HEK293 (cell line): ENCODE measurements around the gene MSI1.
A peak's percentile ranks its signal among the peaks of the same experiment; 100 is the strongest.

Source experiments
- CTCF ChIA-PET: fragments of 350-600 bp; formaldehyde crosslinking; extraction: SDS; loops from one replicate; lab custom pipeline; 2021; ENCODE audit warnings: antibody characterized with exemption; lab: Yijun Ruan, JAX
- POLR2A ChIA-PET: fragments of 300-600 bp; formaldehyde crosslinking; extraction: SDS; loops from one replicate; lab custom pipeline; 2020; ENCODE audit warnings: antibody characterized with exemption, inconsistent platforms; lab: Yijun Ruan, JAX
- H3K27ac ChIP-seq: fragments of 200-500 bp; sonication (Bioruptor generic); 2 replicates; pipeline ENCODE4 v1.5.1; 2014; ENCODE audit warnings: low read depth, low read length, control low read depth, inconsistent platforms; ENCODE audit errors: extremely low read depth
- H3K36me3 ChIP-seq, 2 experiments: fragments of 200-500 bp in 1 of 2; sonication (Bioruptor generic) in 1 of 2; 1 replicate in 1 of 2; 2 replicates in 1 of 2; pipeline ENCODE4 v1.5.1; 2014 to 2017; ENCODE audit warnings: inconsistent platforms in 2 of 2, low read length in 2 of 2; ENCODE audit not compliant: control insufficient read depth in 2 of 2, insufficient read depth in 1 of 2
- H3K4me1 ChIP-seq: fragments of 200-500 bp; sonication (Bioruptor generic); 2 replicates; pipeline ENCODE4 v1.5.1; 2014; ENCODE audit warnings: mild to moderate bottlenecking, low read length, inconsistent platforms; ENCODE audit not compliant: control insufficient read depth, insufficient read depth
- H3K4me3 ChIP-seq: 2 replicates; pipeline ENCODE4 v1.5.1; 2011; ENCODE audit warnings: low read depth, mild to moderate bottlenecking, control low read depth, low read length, moderate library complexity
- H3K9me3 ChIP-seq: fragments of 200-500 bp; sonication (Bioruptor generic); 2 replicates; pipeline ENCODE4 v1.5.1; 2014; ENCODE audit warnings: low read depth, low read length, inconsistent platforms; ENCODE audit not compliant: control insufficient read depth, insufficient read depth
- PRDM10 ChIP-seq: fragments of 450-650 bp; formaldehyde crosslinking; IDR thresholded peaks from 2 replicates; pipeline ENCODE4 v1.5.1; 2016; ENCODE audit warnings: missing biosample characterization, missing genetic modification characterization
- REPIN1 ChIP-seq: fragments of 450-650 bp; formaldehyde crosslinking; IDR thresholded peaks from 2 replicates; pipeline ENCODE4 v1.5.1; 2017; ENCODE audit warnings: missing biosample characterization, missing genetic modification characterization, low read depth
- SETDB1 ChIP-seq: IDR thresholded peaks from one replicate; pipeline ENCODE4 v1.6.1; 2017; ENCODE audit warnings: mild to moderate bottlenecking, low read length, moderate library complexity, mixed read lengths; ENCODE audit not compliant: insufficient read length
- WT1 ChIP-seq: fragments of 450-650 bp; formaldehyde crosslinking; IDR thresholded peaks from 2 replicates; pipeline ENCODE4 v1.5.1; 2016; ENCODE audit warnings: missing biosample characterization, missing genetic modification characterization
- ZIC2 ChIP-seq: fragments of 450-650 bp; formaldehyde crosslinking; IDR thresholded peaks from 2 replicates; pipeline ENCODE4 v1.5.1; 2016; ENCODE audit warnings: missing biosample characterization, missing genetic modification characterization
- ZNF133 ChIP-seq: fragments of 450-650 bp; formaldehyde crosslinking; IDR thresholded peaks from 2 replicates; pipeline ENCODE4 v1.5.1; 2016; ENCODE audit warnings: missing biosample characterization, missing genetic modification characterization
- ZNF140 ChIP-seq: fragments of 450-650 bp; formaldehyde crosslinking; IDR thresholded peaks from 2 replicates; pipeline ENCODE4 v1.5.1; 2016; ENCODE audit warnings: missing biosample characterization, missing genetic modification characterization
- ZNF18 ChIP-seq: fragments of 450-650 bp; formaldehyde crosslinking; IDR thresholded peaks from 2 replicates; pipeline ENCODE4 v1.5.1; 2016; ENCODE audit warnings: missing biosample characterization, missing genetic modification characterization
- ZNF211 ChIP-seq: fragments of 450-650 bp; formaldehyde crosslinking; IDR thresholded peaks from 2 replicates; pipeline ENCODE4 v1.5.1; 2016; ENCODE audit warnings: low read depth, missing biosample characterization, missing genetic modification characterization
- ZNF23 ChIP-seq: fragments of 450-650 bp; formaldehyde crosslinking; IDR thresholded peaks from 2 replicates; pipeline ENCODE4 v1.5.1; 2016; ENCODE audit warnings: missing biosample characterization, missing genetic modification characterization, borderline replicate concordance
- ZNF24 ChIP-seq: fragments of 450-650 bp; formaldehyde crosslinking; IDR thresholded peaks from 2 replicates; pipeline ENCODE4 v1.5.1; 2016; ENCODE audit warnings: missing biosample characterization, missing genetic modification characterization
- ZNF280D ChIP-seq: fragments of 450-650 bp; formaldehyde crosslinking; IDR thresholded peaks from 2 replicates; pipeline ENCODE4 v1.5.1; 2016; ENCODE audit warnings: missing biosample characterization, missing genetic modification characterization
- ZNF362 ChIP-seq: fragments of 450-650 bp; formaldehyde crosslinking; IDR thresholded peaks from 2 replicates; pipeline ENCODE4 v1.5.1; 2016; ENCODE audit warnings: missing biosample characterization, missing genetic modification characterization
- ZNF391 ChIP-seq: fragments of 450-650 bp; formaldehyde crosslinking; IDR thresholded peaks from 2 replicates; pipeline ENCODE4 v1.5.1; 2016; ENCODE audit warnings: low read depth, missing biosample characterization, missing genetic modification characterization, borderline replicate concordance
- ZNF398 ChIP-seq: fragments of 450-650 bp; formaldehyde crosslinking; IDR thresholded peaks from 2 replicates; pipeline ENCODE4 v1.5.1; 2017; ENCODE audit warnings: missing biosample characterization, missing genetic modification characterization
- ZNF449 ChIP-seq: fragments of 450-650 bp; formaldehyde crosslinking; IDR thresholded peaks from 2 replicates; pipeline ENCODE4 v1.5.1; 2017; ENCODE audit warnings: missing biosample characterization, mild to moderate bottlenecking, missing genetic modification characterization, moderate library complexity
- ZNF510 ChIP-seq: fragments of 450-650 bp; formaldehyde crosslinking; IDR thresholded peaks from 2 replicates; pipeline ENCODE4 v1.5.1; 2018; ENCODE audit warnings: mild to moderate bottlenecking, missing genetic modification characterization, missing biosample characterization; ENCODE audit not compliant: insufficient replicate concordance
- ZNF626 ChIP-seq: fragments of 450-650 bp; sonication (Bioruptor Pico); formaldehyde crosslinking; IDR thresholded peaks from 2 replicates; pipeline ENCODE4 v1.5.1; 2018; ENCODE audit warnings: missing biosample characterization, missing genetic modification characterization, inconsistent platforms
- ZNF654 ChIP-seq: fragments of 450-650 bp; formaldehyde crosslinking; IDR thresholded peaks from 2 replicates; pipeline ENCODE4 v1.5.1; 2016; ENCODE audit warnings: low read depth, missing biosample characterization, missing genetic modification characterization
- ZNF664 ChIP-seq: fragments of 450-650 bp; formaldehyde crosslinking; IDR thresholded peaks from 2 replicates; pipeline ENCODE4 v1.5.1; 2016; ENCODE audit warnings: missing biosample characterization, missing genetic modification characterization
- ZNF701 ChIP-seq: fragments of 450-650 bp; formaldehyde crosslinking; IDR thresholded peaks from 2 replicates; pipeline ENCODE4 v1.5.1; 2016; ENCODE audit warnings: missing biosample characterization, missing genetic modification characterization

Gene MSI1

GRCh38 chr12:120317224-120318105 is 51.5 kb downstream of the MSI1 start (continued):
- TF ChIP-seq ZNF654 (tag by site-specific recombination) (no peak), ZNF449 (tag by site-specific recombination) (peak; percentile 90), ZNF140 (no peak)

GRCh38 chr12:120316798-120317223 is 52.2 kb downstream of the MSI1 start:
- Histone ChIP-seq H3K4me1 (0 out of 2 replicates have a peak, but pooled peaks cover 4% of the 10 kb centered on the region), H3K9me3 (no peaks in the 10 kb centered on the region), H3K36me3 (no peaks in the 10 kb centered on the region), H3K27ac (peak overlapping the region; percentile 6; the same call in 1 of the 2 replicates), H3K4me3 (peak overlapping the region; percentile 44)
- ChIA-PET POLR2A (interaction anchor here (0.7 to 1.9 kb wide), 8 partner anchors 11 to 129 kb away, joined by 3 to 11 read pairs (median 6); partner anchors contain the start of genes COX6A1, GATC, RNU4-1 and RNU4-2), CTCF (interaction anchor here (0.6 to 3.7 kb wide), 8 partner anchors 11 to 643 kb away, joined by 3 to 19 read pairs (median 4); partner anchors contain the start of gene SIRT4)
- TF ChIP-seq PRDM10 (tag by site-specific recombination) (peak; percentile 60; the same call in 1 of the 2 replicates), ZNF24 (tag by site-specific recombination) (no peak), ZNF510 (tag by site-specific recombination) (no peak), ZNF391 (tag by site-specific recombination) (no peak), ZNF362 (tag by site-specific recombination) (0 out of 2 replicates have a peak, but pooled peaks have one; percentile 54), ZNF211 (tag by site-specific recombination) (no peak), ZNF626 (tag by site-specific recombination) (no peak), ZNF133 (tag by site-specific recombination) (no peak), REPIN1 (tag by site-specific recombination) (no peak), ZNF280D (tag by site-specific recombination) (no peak), ZIC2 (tag by site-specific recombination) (no peak), ZNF701 (no peak), ZNF18 (no peak), ZNF398 (tag by site-specific recombination) (0 out of 2 replicates have a peak, but pooled peaks have one; percentile 7), ZNF664 (tag by site-specific recombination) (no peak), SETDB1 (no peak), WT1 (tag by site-specific recombination) (0 out of 2 replicates have a peak, but pooled peaks have one; percentile 50), ZNF23 (tag by site-specific recombination) (no peak)
